Measurements from ENCODE around the gene ASPRV1.

GRCh38 chr2:69989009-69989408 is 27.6 kb upstream of the ASPRV1 start:
- TF ChIP-seq CTCF (IDR thresholded peaks at IDR 0.05) (no peak), POLR2A (IDR thresholded peaks at IDR 0.05) (no peak)
